ENCODE measurements around the gene DEPDC1B.

DNA sequence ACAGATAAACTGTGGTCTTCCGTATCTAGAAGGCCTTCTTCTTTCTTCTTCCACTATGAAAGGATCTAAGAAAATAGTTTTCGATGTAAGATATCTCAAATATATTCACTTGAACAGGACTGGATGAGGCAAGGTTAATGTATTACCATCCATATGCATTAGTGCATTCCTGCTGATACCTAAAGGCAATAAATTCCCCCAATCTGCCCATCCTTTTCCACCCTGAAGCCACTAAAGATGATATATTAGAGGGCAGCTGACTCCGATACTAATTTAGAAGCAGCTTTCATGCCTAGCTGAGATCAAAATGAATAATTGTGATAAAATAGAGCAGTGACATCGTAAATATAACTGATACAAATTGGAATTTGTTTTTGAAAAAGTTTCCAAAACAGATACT, 63.3 kb downstream of the DEPDC1B start:
- TF ChIP-seq, protein P1, sequence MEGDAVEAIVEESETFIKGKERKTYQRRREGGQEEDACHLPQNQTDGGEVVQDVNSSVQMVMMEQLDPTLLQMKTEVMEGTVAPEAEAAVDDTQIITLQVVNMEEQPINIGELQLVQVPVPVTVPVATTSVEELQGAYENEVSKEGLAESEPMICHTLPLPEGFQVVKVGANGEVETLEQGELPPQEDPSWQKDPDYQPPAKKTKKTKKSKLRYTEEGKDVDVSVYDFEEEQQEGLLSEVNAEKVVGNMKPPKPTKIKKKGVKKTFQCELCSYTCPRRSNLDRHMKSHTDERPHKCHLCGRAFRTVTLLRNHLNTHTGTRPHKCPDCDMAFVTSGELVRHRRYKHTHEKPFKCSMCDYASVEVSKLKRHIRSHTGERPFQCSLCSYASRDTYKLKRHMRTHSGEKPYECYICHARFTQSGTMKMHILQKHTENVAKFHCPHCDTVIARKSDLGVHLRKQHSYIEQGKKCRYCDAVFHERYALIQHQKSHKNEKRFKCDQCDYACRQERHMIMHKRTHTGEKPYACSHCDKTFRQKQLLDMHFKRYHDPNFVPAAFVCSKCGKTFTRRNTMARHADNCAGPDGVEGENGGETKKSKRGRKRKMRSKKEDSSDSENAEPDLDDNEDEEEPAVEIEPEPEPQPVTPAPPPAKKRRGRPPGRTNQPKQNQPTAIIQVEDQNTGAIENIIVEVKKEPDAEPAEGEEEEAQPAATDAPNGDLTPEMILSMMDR (IDR thresholded peaks at IDR 0.05), result no peak
- no peak for TF ChIP-seq POLR2A (IDR thresholded peaks at IDR 0.05)
